ENCODE measurements around the gene THEM5.
A peak's percentile ranks its signal among the peaks of the same experiment; 100 is the strongest.
"Not testable (repeated sequence)": the region's sequence is repeated elsewhere in the genome, so short reads cannot be mapped to it uniquely, and the experiment has no call there.

THEM5 gene

DNA sequence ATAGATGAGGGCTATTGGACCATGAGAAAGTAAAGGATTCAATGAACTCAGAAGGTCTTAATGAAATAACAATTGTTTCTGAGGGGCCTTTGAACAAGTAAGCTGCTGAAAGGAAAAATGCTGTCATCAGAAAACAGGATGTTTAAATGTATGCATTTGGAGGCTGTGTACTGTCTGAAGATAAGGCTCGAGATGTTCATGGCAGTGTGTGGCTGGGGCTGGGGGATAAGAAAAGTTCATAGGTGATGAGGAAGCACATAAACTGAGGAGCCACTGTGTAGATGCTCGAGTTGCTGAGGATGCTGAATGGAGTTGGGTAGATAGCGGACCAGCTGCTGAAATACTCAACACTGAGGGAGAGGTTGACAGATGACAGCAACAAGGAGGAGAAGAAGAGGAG lies 38.0 kb upstream of the THEM5 start:
- H3K4me3 ChIP-seq (ENCODE audit: low read depth, low read length), result no peak overlapping the region
- TF ChIP-seq, protein P1, sequence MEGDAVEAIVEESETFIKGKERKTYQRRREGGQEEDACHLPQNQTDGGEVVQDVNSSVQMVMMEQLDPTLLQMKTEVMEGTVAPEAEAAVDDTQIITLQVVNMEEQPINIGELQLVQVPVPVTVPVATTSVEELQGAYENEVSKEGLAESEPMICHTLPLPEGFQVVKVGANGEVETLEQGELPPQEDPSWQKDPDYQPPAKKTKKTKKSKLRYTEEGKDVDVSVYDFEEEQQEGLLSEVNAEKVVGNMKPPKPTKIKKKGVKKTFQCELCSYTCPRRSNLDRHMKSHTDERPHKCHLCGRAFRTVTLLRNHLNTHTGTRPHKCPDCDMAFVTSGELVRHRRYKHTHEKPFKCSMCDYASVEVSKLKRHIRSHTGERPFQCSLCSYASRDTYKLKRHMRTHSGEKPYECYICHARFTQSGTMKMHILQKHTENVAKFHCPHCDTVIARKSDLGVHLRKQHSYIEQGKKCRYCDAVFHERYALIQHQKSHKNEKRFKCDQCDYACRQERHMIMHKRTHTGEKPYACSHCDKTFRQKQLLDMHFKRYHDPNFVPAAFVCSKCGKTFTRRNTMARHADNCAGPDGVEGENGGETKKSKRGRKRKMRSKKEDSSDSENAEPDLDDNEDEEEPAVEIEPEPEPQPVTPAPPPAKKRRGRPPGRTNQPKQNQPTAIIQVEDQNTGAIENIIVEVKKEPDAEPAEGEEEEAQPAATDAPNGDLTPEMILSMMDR (IDR thresholded peaks at IDR 0.05; ENCODE audit: borderline replicate concordance, insufficient read depth, low read depth, low read length), result no peak

DNA sequence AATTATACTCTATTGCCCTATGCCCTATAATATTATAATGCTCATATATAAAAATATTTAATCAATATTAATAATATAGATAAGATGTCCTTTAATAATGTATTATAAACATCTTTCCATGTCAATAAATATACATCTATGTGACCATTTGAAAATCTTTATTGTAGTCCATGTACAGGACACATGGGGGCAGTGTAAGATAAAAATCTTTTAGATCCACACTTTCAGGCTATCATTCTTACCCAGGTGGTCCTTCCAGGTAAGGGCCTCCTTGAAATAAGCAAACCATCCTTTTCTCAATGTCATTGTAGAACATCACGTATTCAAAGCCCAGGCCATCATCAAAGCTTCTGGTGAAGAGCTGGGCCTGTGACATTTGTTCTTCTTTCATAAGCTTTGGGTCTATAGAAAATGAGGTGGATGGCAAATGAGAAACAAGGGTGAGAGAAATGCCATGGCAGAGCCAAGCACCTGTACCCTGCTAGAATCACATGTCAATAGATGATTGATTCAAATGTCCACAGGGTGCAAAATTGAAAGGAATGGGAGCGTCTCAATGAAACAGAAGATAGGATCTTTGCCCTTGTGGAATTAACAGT lies 35.6 kb upstream of the THEM5 start:
- no peak overlapping the region for H3K4me3 ChIP-seq (ENCODE audit: low read depth, low read length)
- TF ChIP-seq, protein P1 (IDR thresholded peaks at IDR 0.05; ENCODE audit: borderline replicate concordance, insufficient read depth, low read depth, low read length), result peak; percentile 5; the same call in 1 of the 2 replicates

DNA sequence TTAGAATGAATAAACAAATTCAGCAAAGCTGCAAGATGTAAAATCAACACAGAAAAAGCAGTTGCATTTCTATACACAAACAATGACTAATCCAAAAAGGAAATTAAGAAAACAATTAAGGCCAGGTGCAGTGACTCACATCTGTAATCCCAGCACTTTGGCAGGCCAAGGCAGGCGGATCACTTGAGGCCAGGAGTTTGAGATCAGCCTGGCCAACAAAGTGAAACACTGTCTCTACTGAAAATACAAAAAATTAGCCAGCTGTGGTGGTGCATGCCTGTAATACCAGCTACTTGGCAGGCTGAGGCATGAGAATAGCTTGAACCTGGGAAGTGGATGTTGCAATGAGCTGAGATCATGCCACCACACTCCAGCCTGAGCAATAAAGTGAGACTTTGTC lies 33.5 kb upstream of the THEM5 start:
- no peak overlapping the region for H3K4me3 ChIP-seq (ENCODE audit: low read depth, low read length)
- TF ChIP-seq, protein P1 (IDR thresholded peaks at IDR 0.05; ENCODE audit: borderline replicate concordance, insufficient read depth, low read depth, low read length), result no peak

DNA sequence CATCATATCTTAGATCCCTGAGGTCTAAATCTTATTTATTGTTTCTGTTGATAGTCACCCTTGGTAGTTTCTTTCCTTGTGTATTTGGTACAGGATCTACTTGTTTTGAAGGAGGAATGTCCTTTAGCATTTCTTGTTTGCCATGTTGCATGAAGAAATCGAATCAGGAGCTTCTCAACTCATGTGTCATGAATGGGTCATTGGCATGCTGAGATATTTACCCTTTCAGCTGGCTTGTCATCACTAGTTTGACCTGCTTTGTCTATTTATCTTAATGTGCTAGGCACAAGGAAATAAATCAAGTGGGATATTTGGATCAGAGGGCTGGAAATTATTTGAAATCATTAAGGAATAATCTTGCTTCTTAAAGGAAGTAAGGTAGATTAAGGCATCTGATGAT lies 32.0 kb upstream of the THEM5 start:
- H3K4me3 ChIP-seq (ENCODE audit: low read depth, low read length), result no peak overlapping the region
- TF ChIP-seq, protein P1 (IDR thresholded peaks at IDR 0.05; ENCODE audit: borderline replicate concordance, insufficient read depth, low read depth, low read length), result no peak

DNA sequence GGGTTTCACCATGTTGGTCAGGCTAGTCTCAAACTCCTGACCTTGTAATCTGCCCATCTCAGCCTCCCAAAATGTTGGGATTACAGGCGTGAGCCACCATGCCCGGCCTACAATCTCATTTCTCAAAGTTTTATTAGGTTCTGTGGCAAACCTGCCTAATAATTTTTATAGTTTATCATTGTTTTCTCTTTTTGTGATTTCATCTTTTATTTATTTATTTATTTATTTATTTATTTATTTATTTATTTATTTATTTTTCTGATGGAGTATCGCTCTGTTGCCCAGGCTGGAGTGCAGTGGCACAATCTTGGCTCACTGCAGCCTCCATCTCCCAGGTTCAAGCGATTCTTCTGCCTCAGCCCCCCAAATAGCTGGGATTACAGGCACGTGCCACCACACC lies 31.4 kb upstream of the THEM5 start:
- H3K4me3 ChIP-seq (ENCODE audit: low read depth, low read length), result not testable (repeated sequence)

DNA sequence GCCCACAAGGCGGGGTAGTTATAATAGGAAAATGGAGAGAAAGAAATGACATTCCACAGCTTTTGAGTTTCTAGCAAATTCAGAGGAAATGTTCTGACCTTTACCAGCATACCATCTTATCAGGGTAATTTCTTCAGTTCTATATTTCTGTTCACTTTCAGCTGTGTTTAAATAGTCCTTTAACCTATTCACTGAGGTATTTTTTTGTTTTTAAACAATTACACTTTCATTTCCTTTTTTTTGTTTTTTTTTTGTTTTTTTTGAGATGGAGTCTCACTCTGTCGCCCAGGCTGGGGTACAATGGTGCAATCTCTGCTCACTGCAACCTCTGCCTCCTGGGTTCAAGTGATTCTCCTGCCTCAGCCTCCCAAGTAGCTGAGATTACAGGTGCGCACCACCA lies 30.9 kb upstream of the THEM5 start:
- not testable (repeated sequence) for H3K4me3 ChIP-seq (ENCODE audit: low read depth, low read length)

DNA sequence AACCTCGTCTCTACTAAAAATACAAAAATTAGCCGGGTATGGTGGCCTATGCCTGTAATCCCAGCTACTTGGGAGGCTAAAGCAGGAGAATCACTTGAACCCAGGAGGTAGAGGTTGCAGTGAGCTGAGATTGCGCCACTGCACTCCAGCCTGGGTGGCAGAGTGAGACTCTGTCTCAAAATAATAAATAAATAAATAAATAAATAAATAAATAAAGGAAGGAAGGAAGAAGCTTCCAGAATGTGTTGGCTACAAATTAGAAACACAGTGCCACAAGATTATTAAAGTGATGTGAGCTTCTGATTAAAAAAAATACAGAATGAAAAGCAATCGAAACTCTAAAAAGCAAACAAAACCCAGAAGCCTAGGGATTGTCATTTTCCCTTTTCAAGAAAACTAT lies 30.4 kb upstream of the THEM5 start:
- not testable (repeated sequence) for H3K4me3 ChIP-seq (ENCODE audit: low read depth, low read length)

DNA sequence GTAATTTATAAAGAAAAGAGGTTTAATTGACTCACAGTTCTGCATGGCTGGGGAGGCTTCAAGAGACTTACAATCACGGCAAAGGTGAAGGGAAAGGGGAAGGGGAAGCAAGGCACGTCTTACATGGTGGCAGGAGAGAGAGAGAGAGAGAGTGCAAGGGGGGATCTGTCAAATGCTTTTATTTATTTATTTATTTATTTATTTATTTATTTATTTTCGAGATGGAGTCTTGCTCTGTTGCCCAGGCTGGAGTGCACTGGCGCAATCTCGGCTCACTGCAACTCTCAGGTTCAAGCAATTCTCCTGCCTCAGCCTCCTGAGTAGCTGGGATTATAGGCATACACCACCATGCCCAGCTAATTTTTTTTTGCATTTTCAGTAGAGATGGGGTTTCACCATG lies 29.4 kb upstream of the THEM5 start:
- not testable (repeated sequence) for H3K4me3 ChIP-seq (ENCODE audit: low read depth, low read length)

DNA sequence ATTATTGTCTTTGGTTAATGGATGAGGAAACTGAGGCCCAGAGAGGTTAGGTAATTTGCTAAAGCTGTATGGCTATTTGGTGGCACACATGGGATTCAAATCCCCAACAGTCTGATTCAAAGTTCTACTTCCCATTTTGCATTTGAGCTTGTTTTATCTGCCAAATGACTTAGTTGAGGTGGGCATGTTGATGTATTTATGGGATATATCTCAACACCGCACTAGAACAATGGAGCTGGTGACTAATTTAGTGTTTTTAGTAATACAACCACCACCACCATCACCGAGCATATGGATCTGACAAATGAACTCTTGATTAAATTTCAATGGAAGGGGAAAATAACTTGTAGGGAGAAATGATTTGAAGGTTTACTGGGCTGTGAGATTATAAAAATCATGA lies 29.0 kb upstream of the THEM5 start:
- TF ChIP-seq, protein P1 (IDR thresholded peaks at IDR 0.05; ENCODE audit: borderline replicate concordance, insufficient read depth, low read depth, low read length), result no peak

More for the DNA sequence above, 29.0 kb upstream of the THEM5 start:
- no peak overlapping the region for H3K4me3 ChIP-seq (ENCODE audit: low read depth, low read length)
